GM21390 (cell line): Measurements from ENCODE around the gene SH3RF3.

Experiments used
- ATAC-seq: cut with Tn5 transposase; IDR thresholded peaks from one replicate; pipeline ENCODE4 v1.9.1; 2021; ENCODE audit not compliant: unreplicated experiment

Gene SH3RF3

GRCh38 chr2:109275120-109276012, 146.4 kb downstream of the SH3RF3 start:
- ATAC-seq = no peak

- no peak for ATAC-seq
Observed at GRCh38 chr2:109277406-109277805, 148.4 kb downstream of the SH3RF3 start.

DNA sequence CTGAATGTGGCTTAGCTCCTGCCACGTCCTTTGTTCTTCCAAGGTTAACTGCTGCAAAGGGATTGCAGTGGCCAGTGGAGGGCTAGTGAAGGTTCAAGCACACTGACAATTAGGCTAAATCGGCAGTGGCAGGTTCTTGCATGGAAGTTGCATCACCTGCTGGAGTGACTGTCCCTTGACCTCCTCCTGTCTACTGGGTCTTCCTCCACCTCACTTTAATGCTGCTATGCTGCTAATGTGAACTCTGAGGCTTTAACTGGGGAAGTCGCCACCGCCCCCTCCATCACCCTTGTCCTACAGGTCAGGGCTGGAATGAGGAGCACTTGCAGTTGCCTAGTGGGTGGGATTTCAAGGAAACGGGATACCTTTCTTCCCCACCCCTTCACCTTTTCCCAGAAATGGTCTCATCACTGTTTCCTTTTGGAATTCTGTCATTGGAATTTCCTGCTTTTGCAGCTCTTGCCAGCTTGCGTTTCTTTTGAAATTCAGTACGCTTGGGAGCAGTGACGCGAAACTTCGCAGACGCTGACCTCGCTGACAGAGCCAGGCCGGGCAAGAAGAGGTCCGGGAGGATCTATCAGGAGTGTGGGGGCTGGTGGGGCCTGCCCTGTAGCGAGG, 150.3 kb downstream of the SH3RF3 start:
- no peak for ATAC-seq

- no peak for ATAC-seq
Observed at GRCh38 chr2:109280804-109281203, 151.8 kb downstream of the SH3RF3 start.

DNA sequence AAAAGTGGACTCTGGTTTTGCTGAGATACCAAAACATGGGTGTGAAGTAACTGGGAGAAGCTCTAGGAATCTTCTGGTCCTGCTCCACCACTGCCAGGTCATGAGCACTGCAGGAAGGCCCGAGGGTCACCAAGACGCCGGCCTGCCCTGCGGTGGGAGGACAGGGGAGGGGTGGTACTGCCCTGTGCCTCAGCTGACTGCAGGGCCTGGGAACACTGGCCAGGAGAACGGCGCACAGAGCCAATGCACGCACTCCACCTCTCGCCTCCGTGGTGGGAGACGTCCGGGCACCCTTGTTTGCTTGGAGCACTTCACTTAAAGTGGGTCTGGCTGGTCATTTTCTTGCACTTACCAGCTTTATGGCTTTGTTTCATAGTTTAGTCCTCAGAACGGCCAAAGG, 153.4 kb downstream of the SH3RF3 start:
- ATAC-seq = no peak

DNA sequence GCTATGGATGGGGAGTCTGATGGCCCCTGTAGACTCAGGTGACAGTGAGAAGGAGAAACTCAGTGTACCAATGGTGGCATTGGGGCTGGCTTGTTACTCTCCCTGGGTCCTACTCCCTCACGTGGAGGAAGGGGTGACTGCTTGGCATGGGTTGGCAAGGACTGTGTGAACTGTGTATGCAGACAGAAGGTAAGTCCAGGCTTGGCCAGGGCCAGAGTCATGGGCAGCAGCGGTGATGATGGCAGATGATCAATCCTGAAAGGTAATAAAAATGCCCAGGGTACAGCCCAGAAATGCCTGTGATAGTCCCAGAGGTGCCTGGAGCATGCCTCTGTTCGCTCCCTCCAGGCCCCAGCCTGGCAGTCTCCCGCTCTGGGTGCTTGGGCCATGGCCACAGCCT, 153.9 kb downstream of the SH3RF3 start:
- no peak for ATAC-seq

GRCh38 chr2:109284826-109285225, 155.8 kb downstream of the SH3RF3 start:
- ATAC-seq = no peak

DNA sequence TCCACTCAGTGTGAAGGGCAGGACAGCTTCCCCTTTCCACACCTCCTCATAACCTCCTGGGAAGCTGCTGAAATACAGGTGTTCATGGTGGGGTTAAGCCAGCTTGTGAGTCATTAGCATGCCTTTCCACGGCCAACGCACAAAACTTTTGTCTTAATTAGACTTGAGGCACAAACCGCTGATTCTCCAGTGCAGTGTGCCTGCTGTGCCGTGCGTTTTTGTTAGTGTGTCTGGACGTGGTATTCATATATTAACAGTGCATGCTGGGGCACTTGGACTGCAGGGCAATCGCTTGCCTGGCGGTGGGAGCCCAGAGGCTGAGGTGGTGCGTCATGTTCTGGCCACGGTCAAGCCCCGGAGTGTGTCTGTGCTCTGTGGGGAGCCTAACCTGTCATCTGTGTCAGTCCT, 156.2 kb downstream of the SH3RF3 start:
- no peak for ATAC-seq

DNA sequence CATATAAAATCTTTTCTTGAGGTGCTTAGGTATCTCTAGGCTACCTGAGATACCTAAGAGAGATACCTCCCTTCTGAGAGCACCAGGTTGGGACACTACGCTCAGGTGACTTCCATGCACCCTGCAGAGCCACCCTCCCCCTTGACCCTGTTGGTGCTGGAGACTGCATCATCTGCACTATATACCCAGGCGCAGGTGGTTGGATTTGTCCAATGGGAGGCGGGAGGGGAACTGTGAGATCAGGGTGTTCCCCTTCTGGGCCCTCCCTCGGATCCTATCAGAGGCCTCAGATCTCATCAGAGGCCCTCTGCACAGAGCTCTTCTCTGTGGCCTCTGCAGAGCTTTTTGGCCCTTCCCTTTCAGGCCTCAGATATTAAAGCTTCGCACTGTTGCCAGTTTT, 158.4 kb downstream of the SH3RF3 start:
- ATAC-seq = no peak

GRCh38 chr2:109287838-109288237, 158.8 kb downstream of the SH3RF3 start:
- no peak for ATAC-seq

DNA sequence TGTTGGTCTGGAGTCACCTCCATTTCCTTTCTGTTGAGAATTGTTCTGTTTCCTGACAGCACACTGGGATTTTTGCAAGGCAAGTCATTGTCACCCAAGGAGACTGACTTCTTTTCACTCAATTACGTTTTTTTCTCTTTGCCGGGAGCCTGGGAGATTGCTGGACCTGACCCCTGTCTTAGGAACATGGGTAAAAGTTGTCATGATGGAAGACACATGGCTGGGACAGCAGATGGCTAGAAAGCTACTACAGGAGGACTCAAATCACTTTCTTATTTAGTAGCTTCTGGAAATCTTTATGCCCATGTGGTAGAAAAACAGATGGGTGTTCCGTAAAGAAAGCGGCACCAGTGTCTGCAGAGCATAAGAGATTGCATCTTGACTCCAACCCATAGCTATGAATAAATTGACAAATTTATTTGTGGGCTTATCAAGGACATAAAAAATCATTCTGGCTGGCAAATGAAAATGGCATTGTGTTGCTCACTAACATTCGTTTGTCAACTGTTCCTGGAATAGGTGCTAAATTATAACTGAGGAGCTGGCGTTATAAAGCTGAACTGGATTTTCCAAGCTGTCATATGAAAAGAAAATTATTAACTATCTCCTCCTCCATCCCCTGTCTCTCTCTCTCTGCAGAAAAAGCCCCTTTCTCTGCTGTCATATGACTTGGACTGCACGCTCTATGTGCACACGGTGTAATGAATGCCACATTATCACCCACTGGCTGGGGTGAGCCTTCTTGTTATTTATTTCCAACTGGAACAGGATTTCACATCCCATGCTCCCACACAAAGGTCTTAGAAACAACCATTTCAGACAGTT, 159.8 kb downstream of the SH3RF3 start:
- ATAC-seq = no peak

- ATAC-seq = no peak
Observed at GRCh38 chr2:109289504-109290222, 160.7 kb downstream of the SH3RF3 start.

- no peak for ATAC-seq
Observed at GRCh38 chr2:109290887-109291643, 162.1 kb downstream of the SH3RF3 start.

DNA sequence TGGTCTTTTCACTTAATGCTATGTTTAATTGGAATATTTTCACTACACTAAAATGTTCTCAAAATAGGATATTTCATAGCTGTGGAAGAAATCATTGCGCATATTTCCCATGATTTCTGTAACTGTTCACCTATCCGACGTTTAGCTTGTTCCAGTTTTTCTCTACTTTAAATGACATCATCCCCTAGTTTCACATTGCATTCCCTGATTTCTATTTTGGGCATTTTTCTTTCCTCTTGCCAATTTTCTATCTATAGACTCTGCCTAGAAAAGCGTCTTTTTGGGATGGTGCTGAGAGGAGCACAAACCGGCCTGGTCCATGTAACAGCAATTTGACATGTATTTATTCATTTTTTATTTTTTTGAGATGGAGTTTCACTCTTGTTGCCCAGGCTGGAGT, 163.4 kb downstream of the SH3RF3 start:
- ATAC-seq = no peak

DNA sequence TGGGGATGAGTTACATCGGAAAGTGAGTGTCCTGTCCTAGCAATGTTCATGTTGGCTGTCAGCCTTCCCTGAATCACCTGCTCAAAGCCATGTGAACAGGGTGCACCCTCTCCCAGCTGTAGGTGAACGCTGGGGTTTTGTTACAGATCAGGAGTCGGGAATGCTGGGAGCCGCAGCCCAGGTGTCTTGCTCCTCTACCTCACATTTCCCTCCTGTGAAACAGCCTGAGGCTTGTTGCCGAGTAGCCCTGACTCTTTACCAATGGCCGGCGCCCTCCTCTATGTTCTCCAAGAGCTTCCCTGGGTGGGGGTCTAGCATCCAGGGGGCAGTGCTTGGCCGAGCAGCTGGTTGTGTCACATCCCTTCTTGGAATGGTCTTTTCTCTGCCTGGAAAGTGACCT, 164.7 kb downstream of the SH3RF3 start:
- no peak for ATAC-seq

- no peak for ATAC-seq
Observed at GRCh38 chr2:109294523-109294922, 165.5 kb downstream of the SH3RF3 start.

GRCh38 chr2:109295070-109295780, 166.2 kb downstream of the SH3RF3 start:
- no peak for ATAC-seq

DNA sequence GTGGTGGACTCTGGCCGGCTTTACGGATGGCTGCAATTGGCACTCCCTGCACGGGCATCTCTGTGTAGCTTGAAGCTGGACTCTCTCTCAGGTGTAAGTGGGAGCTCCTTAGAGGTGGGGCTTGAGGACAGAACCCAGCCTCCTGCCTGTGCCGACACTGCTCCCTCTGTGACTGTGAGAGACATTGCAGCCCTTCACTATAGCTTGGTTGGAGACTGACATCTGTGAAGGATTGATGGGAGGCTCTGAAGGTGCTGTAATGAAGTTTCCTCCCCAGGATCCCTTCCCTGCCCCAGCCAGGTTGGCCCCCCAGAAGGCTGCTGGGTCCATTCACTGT, 166.7 kb downstream of the SH3RF3 start:
- no peak for ATAC-seq

DNA sequence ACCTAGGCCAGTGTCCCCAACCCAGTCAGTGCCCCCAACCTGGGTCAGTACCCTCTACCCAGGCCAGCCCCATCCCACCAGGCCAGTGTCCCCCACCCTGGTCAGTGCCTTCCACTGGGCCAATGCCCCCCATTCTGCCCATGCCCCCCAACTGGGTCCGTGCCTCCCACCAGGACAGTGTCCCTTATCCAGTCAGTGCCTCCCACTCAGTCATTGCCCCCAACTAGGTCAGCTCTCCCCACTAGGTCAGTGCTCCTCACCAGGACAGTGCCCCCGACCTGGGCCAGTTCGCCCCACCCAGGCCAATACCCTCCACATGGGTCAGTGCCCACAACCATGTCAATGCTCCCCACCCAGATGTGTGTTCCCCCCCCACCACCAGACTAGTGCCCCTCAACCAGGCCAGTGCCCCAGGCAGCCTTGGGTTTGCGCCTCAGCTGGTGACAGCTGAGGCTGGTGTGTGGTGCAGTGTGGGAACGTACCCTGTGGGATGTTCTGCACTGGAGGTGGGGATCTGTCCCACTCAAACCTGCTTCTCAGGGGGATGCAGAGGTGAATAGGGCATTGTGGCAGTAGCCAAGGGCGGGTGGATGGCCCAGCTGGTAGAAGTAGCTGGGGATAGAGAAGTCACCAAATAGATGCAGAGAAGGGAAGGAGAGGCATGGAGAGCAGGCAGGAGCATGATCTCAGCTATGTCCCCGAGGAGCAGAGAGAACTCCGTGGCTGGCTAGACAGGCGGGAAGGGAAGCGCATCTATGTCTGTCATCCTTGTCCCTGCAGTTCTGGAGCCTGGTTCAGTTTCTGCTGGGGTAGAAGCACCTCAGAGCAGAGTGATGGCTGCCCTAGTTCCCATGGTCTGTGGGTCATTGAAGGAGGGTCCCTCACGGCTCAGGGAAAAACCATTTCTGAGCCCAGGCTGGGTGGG, 168.8 kb downstream of the SH3RF3 start:
- no peak for ATAC-seq
